ENCODE data around the gene CCL8. TPM values are rescaled to one million over a fixed set of nuclear protein-coding genes. Genes with fewer than 3 reads are reported as not detected.

CCL8 gene
- total and polyA plus RNA-seq, 8 donors, result 0.31 to 7.3 (median 0.70) TPM

- ATAC-seq (no peak), DNase-seq (no peak)
- Histone ChIP-seq H3K27ac (no peak overlapping the region), H3K27me3 (no peaks in the 10 kb centered on the region), H3K9me3 (no peaks in the 10 kb centered on the region), H3K4me3 (no peak overlapping the region), H3K4me1 (peaks cover 0 to 43% of the 10 kb centered on the region in 2 donors), H3K36me3 (no peaks in the 10 kb centered on the region)
- no peak for TF ChIP-seq CTCF (IDR thresholded peaks at IDR 0.05)
- intact Hi-C loops (cut with DNase I), result loop anchor here in 1 of 2 donors (10.0 kb wide), 1 partner anchor 173 kb away; no protein-coding TSS in a partner anchor
These were observed 48.4 kb downstream of the CCL8 start for GRCh38 chr17:34367486-34368195.

- H3K4me3 ChIP-seq, result no peak overlapping the region
- intact Hi-C loops (cut with DNase I), result loop anchor here in 1 of 2 donors (10.0 kb wide), 1 partner anchor 174 kb away; no protein-coding TSS in a partner anchor
- no peaks in the 10 kb centered on the region for H3K27me3 ChIP-seq
- H3K9me3 ChIP-seq, result no peaks in the 10 kb centered on the region
- peak; percentile 41 for ATAC-seq
- no peak for DNase-seq
- no peak overlapping the region for H3K27ac ChIP-seq
- H3K36me3 ChIP-seq, result no peaks in the 10 kb centered on the region
- H3K4me1 ChIP-seq, result peaks cover 0 to 43% of the 10 kb centered on the region in 2 donors
- no peak for TF ChIP-seq CTCF (IDR thresholded peaks at IDR 0.05)
These were observed 49.1 kb downstream of the CCL8 start for GRCh38 chr17:34368196-34368945.

GRCh38 chr17:34368946-34369500 is 49.8 kb downstream of the CCL8 start:
- intact Hi-C loops (cut with DNase I), result loop anchor here in 1 of 2 donors (10.0 kb wide), 1 partner anchor 174 kb away; no protein-coding TSS in a partner anchor
- Histone ChIP-seq H3K9me3 (no peaks in the 10 kb centered on the region), H3K4me3 (no peak overlapping the region), H3K36me3 (no peaks in the 10 kb centered on the region), H3K27me3 (no peaks in the 10 kb centered on the region), H3K4me1 (peaks cover 0 to 43% of the 10 kb centered on the region in 2 donors), H3K27ac (no peak overlapping the region)
- ATAC-seq (peak; percentile 40), DNase-seq (no peak)
- no peak for TF ChIP-seq CTCF (IDR thresholded peaks at IDR 0.05)

GRCh38 chr17:34369571-34369970 is 50.3 kb downstream of the CCL8 start:
- Histone ChIP-seq H3K9me3 (no peaks in the 10 kb centered on the region), H3K4me3 (no peak overlapping the region), H3K36me3 (no peaks in the 10 kb centered on the region), H3K4me1 (peaks cover 0 to 43% of the 10 kb centered on the region in 2 donors), H3K27ac (no peak overlapping the region), H3K27me3 (no peaks in the 10 kb centered on the region)
- no peak for ATAC-seq
- intact Hi-C loops (cut with DNase I), result loop anchor here in 1 of 2 donors (10.0 kb wide), 1 partner anchor 175 kb away; no protein-coding TSS in a partner anchor
- TF ChIP-seq CTCF (IDR thresholded peaks at IDR 0.05), result no peak
- DNase-seq, result no peak

Measured in left lung (tissue), 10 donors.